H4 (cell line): ENCODE measurements around the gene HAND2. TPM values are rescaled to one million over a fixed set of nuclear protein-coding genes. Genes with fewer than 3 reads are reported as not detected.
A peak's percentile ranks its signal among the peaks of the same experiment; 100 is the strongest.

Experiments used
- DNase-seq: peaks from one replicate; pipeline ENCODE4 v3.0.0-alpha.2; 2015; ENCODE audit warnings: low spot score
- total RNA-seq: library from RNA; depleted of rRNA; stranded (reverse); fragments of >200 nt; shearing (Covaris generic); gene quantifications from 2 replicates; pipeline ENCODE4 v1.2.3, GENCODE V29; 2014

Gene HAND2
- total RNA-seq, 1 experiment from 2014 or later = 1.2 TPM

DNA sequence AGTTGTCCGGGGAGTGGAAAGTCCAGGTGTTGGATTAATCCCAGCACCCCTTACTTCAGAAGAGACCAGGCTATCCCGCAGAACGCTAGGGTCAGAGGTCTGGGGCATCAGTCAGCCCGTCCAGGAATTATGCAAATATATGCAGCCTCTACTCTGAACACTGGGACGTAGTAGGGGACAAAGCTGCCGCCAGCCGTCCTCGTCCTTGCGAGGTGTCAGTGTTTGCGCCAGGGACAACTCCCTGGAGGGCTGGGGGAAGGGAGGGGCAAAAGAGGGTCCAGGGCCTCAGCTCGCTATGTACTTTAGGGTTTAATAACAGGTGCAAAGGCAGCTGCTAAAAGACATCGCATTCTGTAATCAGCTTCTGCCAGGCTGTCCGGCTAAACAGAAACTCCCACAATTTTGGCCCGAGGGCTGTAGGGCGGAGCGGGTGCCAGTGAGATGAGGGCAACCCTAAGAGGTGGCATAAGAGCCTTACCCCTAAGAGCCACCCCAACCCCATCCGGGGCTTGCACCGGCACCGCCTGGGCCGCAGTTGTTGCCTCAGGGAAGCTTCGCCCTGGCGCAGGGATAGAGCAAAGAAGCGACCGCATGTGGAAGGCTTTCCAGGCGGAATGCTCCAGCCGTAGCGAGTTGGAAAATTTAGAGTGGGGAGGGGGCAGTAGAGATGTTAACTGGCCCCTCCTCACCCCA, 8.4 kb downstream of the HAND2 start:
- no peak for DNase-seq

DNA sequence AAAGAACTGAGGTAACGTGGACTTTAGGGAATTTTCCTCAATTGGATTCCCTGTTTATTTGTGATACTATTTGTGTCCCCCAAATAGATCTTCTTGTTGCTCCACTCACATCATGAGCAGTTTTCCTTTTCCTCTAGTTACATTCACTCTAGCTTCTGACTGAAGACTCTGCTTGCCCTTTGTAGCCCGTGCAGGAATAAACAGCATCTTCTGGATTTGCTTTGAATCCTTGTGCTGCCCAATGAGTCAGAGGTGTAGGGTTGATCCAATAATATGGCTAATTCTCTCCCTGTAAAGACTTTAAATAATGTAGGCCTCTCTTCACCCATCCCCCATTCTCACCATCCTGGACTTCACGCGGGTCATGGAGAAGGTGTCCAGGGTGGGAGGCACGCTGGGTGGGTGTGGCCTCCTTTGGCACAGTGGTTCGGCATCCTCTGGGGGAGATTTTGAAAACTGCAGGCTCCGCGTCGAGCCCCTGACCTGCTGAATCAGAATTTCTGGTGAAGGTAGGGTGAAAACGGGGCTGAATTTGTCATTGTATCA, 9.0 kb downstream of the HAND2 start:
- no peak for DNase-seq

DNA sequence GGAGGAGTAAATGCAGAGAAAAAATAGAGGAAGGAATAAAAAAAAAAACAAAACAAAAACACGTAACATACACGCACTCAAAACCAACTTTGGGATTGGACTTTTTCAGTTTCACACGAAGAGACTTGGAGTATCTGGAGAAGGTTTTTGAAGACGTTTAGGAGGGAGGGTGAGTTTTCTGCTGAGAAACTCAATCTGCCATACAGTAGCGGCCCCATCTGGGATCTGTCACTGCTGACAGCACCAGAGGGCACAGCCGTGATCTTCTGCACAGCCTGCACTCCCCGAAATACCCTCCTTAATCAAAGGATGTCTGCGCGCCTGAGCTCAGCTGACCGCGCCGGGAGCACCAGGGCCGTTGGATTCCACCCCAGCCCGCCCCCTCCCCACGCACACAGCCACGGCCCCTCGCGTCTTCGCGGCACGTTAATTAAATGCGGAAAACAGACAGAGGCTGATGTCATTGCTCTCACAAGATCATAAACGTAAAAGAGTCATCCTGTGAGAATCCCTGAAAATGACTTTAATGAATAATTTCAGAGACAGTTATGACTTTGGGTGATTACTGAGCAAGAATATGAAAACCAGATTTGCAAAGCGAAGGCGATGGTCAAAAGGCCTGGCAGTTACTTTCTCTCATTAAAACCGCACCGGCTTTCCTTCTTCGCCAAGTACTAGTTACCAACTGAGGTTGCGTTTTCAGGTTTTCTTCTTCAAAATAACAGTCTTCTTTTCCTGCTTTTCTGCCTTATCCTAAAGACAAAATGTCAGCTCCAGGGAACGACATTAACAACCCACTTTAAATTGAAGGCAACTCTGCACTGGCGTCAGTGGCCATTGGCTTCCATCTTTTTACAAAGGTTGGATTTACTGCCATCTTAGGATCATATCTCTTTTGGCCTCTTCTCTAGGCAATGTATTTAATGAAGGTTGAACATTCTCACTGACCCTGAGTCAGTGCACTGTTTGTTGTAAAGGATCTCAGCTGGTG, 10.6 kb downstream of the HAND2 start:
- no peak for DNase-seq

DNA sequence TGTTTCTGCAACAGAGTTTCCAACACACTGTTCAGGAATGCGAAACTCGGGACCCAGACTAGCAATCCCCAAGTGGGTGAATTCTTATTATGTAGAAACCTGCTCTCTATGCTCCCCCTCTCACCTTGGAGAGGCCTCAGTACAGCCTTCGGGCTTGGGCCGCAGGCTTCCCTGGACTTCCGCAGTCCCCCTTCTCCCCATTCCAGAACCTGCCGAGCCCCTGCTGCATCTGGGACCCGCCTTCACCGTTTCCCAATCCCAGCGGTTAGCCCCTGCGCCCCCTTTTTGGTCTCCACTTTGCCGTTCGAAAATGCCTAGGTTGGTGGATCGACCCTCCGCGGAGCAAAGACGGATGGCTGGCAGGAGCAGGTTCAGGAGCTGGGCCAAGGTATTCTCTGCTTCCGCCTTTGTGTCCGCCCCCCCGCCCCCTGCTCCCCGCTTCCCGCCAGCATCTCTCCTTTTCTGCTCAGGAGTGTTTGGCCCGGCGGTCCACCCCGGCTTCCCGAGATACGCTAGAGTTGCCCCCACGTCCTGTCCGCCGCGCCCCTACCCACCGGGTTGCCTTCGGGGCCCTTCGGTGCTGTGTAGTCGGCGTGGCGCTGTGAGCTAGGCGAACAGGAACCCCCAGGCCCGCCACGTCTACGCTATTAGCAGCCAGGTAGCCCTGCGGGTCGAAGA, 11.5 kb downstream of the HAND2 start:
- no peak for DNase-seq

DNA sequence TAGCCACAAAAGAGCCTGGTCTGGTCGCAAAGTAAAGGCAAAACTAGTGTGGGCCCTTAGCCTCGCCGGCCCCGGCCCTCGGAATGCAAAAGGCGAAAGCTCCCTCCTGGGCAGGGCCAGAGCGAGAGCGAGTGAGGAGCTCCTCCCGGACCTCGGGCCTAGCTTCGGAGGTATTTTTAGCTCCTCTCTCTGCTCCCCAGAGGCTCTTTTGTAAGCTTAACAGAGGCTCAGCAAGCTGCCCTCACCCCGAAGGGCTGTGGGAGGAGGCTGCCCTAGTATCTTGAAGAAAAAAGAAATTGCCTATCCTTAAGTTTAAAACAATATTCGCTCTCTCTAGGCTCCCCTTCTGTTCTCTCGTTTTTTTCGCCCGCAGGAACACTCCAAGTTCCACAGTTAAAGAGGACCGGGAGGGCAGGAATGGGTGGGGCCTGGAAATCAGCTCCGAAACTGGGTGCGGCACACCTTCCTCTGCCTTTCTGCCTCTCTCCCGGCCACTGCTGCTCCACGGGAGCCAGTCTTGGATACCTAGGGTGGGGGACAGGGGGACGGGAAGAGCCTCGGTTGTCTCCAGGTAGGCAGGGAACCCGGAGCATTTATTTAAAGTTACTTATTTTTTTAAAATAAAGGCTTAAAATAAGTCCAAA, 12.1 kb downstream of the HAND2 start:
- DNase-seq = no peak

DNA sequence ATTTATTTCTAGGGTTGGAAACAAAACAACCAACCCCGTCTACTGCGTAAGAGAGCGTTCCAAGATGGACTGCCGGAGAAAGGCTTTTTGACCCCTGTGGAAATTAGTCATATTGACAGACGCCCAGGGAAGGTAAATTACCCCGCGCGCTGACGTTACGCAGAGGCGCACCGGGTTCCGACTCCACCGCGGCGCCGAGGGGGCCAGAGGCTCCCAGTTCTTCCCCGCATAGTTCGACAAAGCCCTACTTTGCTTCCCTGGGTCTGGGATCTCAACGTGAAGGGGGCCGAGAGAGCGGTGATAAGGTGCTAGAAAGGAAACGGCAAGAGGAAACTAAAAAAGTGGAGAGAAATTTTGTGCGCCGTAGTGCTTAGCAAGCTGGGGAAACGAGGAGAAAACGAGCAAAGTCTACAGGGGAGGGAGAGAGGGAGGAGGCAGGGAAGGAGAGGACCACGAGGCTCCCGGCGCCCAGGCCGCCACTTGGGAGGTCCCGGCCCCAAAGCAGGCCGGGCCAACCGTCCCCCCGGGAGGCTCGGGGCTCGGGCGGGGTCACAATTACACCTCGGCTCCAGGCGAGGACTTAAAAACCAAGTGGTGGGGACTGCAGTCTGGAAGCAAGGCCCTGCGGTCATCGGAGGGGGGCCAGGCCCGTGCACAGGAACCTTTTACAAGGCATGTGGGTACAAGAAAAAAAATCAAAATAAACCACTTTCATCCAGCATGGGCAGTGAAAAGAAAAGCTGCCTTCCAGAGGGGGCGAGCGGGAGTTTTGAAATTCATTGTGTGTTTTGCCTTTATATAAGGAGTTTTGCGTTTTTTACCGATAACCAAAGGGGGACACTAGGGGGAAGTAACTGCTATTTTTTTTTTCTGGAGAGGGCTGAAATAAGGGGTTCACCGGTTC, 13.2 kb downstream of the HAND2 start:
- DNase-seq = no peak

DNA sequence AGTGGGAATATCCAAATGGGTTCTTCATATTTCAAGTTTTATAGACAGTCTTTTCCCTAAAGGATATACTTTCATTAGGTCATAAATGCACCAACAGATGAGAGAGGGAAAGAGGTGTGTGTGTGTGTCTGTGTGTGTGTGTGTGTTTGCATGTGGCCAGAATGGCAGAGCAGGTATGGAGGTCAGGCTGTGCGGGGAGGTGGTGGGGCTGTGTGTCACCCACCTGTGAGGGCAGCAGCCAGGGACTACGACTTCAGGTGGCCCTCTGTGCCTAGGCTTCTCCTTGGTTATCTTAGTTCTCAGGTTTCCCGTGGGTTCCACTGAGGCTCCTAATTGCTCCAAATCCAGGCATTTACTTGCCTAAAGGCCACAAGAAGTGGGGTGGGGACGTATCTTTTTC, 14.6 kb downstream of the HAND2 start:
- DNase-seq = no peak

DNA sequence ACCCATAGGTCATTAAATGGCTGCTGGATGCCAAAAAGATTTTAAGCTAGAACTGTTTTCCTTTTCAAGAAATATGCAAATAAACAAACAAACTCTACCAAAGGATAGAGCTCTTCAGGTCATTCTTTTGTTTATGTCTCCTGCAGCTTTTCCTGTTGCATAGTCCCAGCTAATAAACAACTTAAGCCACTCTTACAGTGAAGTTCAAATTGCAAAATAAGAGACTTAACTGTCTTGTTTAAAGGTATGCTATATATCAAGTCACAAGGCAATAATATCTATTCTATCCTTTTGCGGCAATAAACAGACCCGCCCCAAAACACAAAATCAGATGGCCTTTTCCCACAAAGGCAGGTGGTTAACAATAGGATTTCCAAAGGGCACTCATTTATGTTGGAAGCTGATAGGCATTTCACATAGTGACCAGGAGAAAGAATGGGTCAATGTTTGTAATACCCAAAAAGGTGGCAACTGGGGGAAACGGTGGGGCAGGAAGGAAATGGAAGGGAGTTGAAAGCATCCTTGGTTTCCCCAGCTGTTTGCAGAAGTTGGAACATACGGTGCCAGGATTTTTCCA, 15.3 kb downstream of the HAND2 start:
- no peak for DNase-seq

DNA sequence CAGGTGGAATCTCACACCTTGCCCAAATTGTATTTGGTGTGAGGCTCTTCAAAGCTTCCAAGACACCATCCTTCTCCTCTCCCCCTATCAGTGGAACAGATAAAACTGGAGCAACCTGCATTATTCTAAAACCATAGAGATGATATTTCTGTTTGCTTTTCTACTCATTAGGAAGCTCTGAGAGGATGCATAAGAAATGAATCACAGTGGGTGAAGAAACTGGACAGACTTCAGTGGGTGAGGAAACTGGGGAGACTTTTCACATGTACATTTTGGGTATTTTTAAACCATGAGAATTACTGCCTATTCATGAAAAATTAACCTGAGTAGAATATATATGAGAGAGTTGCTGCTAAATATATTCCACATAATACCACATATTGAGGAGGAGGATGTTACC, 16.4 kb downstream of the HAND2 start:
- DNase-seq = no peak

GRCh38 chr4:173511787-173512361, 18.2 kb downstream of the HAND2 start:
- no peak for DNase-seq

DNA sequence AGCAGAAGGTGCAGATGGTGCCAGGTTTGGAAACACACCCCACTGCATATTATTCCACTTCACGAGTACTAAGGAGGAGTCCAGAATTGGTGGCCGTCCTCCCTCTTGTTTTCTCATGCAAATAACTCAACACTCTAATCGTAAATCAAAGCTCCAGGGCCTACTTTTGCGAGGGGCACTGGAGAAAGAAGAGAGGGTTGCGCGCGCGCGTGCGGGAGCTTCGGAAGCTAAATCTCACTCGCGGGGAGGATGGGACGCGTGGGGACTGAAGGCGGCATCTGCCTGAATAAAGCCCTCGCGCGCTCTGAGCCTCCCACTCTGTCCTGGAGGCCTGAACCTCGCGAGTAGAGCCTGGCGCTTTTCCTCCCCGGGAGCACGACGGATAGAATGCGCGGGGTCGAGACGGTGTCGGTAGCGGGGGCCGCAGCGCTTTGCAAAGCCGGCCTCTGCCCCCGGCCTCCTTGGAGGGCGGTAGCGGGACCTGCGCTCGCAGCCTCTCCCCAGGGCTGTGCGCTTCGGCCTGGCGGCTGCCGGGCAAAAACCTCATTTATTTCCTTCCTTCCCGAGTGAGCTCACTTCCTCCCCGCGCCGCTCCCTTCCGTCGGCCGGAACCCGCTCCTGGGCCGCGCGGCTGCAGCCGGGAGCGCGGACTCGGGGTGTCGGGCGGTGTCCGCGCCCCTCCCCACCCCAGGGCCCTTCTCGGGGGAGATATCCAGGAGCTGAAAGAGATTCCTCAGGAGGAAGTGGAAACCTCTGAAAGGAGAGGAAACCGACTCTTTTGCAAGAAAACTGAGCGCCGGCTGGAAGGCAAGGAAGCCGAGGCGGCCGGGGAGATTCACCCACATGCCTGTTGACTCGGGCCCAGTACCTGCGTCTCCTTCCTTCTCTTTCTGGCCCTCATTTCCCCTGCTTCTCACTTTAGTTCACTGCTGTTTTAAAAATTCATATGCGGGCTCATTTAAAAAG, 20.7 kb downstream of the HAND2 start:
- no peak for DNase-seq

DNA sequence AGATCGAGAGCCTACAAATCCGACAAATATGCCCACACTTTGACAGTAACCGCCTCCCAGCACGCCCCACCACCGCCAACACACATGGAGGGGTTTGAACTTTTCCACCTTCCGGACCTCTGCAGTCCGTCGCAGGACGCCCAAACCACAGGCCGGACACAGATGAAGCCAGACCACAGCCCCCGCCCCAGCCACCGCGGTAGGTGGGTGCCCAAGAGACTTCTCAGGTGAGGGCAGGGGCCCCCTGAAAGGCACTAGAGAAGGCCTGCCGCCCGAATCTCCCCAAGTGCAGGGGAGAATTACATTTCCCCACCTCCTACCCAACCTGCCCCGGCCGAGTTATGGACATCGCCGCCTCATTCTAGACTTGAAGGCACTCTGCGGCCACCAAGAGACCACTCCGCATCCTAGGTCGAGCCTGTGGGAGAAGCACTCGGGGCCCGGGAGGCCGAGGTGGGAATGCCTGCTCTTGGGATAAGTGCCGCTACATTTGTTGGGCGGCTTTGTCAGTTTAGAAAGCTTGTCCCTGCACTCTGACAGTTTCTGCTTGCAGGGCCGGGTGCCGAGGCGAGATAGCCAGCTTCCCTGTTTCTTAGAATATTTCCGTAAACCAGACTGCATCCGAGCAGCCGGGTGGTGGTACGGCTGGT, 21.5 kb downstream of the HAND2 start:
- DNase-seq = no peak

DNA sequence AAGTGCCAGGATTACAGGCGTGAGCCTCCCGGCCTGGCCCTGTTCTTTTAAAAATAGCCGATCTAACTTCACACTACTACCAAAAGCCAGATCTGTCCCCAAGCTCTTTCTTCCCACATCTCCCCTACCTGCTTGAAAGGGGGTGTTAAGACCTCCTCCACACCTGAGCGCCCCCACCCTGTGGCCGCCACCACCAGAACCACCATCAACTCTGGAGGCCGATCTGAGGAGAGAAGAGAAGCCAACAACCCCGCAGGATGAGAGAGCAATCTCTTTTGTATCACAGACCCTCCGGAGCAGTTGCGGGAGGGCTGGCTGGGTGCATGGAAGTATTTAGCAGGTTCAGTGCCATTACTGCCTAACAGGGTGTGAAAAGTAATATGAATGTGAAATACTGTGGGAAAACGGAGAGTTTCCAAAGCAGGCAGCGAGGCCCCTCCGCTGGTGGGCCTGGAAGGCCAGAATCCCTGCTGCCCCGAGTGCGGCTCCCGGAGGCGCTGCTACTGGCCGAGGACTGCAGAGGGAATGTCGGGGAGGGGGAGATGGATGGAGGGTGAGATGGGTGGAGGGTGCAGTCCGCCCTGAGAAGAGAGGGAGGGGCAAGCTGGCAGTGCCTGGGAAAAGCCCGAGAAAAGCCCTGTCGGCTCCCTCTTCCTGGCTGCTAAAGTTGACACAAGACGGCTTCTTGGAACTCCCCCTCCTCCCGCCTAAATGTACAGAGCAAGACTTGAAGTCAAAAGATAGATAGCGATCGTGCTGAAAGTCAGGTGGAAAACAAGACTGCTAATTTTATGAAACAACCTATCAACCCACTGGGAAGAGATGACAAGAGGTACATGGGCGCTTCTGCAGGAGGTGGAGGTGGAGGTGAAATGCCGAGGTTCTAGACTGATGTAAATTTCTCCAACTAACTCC, 22.3 kb downstream of the HAND2 start:
- DNase-seq = no peak

GRCh38 chr4:173506597-173507211, 23.3 kb downstream of the HAND2 start:
- DNase-seq = no peak

DNA sequence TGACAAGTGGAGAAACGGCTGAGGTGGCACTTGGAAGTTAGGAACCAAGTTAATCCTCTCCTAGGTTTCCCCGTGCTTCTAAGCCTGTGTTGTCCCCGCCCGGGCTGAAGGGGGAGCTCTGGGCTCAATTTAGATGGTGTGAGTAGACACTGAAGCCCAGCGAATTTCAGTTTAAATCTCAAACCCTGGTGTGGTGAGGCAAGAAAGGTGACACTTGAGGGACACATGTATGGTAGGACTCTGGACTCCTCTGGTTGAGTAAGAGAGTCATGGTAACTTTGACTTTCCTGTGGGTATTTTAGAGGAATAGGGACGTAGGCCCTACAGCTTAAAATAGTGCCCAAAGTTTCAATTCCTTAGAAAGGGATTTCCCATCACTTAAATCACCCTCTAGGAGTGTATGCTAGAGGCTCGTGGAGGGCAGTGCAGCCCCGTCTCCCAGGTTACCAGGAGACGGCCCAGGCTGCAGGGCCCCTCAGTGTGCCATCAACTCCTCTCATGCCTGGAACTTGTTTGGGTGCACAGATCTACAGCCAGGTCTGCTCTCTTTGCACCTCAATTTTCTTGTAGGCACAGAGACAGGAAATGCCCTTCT, 24.0 kb downstream of the HAND2 start:
- DNase-seq = peak; percentile 55

DNA sequence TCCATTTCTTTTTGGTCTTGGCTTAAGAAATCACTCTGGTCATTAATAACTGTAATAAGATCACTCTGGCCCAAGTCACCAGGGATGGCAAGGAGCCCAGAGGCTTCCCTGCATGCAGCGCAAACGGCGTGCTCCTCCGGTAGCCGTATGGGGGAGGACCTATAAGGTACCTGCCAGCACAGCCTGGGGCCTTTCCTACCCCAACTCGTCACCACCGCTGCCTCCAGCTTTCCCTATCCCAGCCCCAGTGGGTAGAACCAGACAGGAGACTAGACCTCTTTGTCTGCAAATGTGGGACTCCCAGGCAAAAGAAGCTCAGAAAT, 25.9 kb downstream of the HAND2 start:
- no peak for DNase-seq
